K562 (cell line): ENCODE results near the gene SMIM45.

Experiments
- GTF2F1 ChIP-seq: IDR thresholded peaks from 2 replicates; pipeline ENCODE4 v1.6.1; 2011; ENCODE audit warnings: low read depth, low read length, improper control_type of control experiment
- TF ChIP-seq, protein P1 (sequence below): fragments of 450-650 bp; IDR thresholded peaks from 2 replicates; pipeline ENCODE4 v1.6.1; 2016; ENCODE audit warnings: low read depth
- TF ChIP-seq, protein P2 (sequence below): fragments of 450-650 bp; IDR thresholded peaks from 2 replicates; pipeline ENCODE4 v1.6.1; 2016; ENCODE audit warnings: antibody characterized with exemption
- TF ChIP-seq, protein P3 (sequence below): sonication (generic); formaldehyde crosslinking; IDR thresholded peaks from 2 replicates; pipeline ENCODE4 v1.8.1; 2023; ENCODE audit warnings: mild to moderate bottlenecking, missing genetic modification reagents

Gene SMIM45

DNA sequence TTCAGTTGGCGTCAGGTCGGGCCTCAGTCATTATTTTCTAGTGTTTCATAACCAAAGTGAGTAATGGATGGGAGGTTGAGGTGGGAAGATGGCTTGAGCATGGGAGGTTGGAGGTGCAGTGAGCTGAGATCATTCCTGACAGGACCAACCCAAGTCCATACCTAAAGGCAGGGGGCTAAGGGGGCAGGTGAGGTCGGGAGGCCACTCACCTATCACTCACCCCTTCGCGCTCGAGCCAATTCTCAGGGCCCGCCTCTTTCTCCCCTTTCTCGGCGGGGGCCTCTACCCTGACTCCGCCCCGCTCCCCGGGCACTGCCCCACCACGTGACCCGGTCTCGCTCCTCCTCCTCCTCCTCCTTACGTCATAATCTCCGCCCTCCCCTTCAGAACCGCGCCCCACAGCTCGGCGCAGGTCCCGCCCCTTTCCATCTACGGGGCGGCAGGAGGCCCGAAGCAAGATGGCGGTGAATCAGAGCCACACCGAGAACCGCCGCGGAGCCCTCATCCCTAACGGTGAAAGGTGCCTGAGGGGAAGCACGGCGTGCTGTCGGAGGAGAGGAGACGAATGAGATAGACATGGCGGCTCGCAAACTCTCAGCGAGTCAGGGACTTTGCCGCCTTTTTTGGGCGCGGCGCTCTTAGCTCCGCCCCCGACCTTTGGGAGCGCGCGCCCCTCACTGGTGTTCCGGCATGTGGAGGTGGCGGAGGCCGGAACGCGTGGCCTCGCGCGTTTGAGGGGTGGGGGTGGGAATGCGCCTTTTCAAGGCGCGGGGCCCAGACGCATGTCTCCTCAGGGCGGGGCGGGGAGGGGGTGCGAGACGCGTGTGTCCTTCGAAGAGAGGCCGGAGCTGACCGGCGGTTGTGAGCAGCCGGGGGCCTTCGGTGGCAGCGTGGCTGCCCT is 46.7 kb downstream of the SMIM45 start, which contains the start of gene WBP2NL (continued):
- TF ChIP-seq, protein P1, sequence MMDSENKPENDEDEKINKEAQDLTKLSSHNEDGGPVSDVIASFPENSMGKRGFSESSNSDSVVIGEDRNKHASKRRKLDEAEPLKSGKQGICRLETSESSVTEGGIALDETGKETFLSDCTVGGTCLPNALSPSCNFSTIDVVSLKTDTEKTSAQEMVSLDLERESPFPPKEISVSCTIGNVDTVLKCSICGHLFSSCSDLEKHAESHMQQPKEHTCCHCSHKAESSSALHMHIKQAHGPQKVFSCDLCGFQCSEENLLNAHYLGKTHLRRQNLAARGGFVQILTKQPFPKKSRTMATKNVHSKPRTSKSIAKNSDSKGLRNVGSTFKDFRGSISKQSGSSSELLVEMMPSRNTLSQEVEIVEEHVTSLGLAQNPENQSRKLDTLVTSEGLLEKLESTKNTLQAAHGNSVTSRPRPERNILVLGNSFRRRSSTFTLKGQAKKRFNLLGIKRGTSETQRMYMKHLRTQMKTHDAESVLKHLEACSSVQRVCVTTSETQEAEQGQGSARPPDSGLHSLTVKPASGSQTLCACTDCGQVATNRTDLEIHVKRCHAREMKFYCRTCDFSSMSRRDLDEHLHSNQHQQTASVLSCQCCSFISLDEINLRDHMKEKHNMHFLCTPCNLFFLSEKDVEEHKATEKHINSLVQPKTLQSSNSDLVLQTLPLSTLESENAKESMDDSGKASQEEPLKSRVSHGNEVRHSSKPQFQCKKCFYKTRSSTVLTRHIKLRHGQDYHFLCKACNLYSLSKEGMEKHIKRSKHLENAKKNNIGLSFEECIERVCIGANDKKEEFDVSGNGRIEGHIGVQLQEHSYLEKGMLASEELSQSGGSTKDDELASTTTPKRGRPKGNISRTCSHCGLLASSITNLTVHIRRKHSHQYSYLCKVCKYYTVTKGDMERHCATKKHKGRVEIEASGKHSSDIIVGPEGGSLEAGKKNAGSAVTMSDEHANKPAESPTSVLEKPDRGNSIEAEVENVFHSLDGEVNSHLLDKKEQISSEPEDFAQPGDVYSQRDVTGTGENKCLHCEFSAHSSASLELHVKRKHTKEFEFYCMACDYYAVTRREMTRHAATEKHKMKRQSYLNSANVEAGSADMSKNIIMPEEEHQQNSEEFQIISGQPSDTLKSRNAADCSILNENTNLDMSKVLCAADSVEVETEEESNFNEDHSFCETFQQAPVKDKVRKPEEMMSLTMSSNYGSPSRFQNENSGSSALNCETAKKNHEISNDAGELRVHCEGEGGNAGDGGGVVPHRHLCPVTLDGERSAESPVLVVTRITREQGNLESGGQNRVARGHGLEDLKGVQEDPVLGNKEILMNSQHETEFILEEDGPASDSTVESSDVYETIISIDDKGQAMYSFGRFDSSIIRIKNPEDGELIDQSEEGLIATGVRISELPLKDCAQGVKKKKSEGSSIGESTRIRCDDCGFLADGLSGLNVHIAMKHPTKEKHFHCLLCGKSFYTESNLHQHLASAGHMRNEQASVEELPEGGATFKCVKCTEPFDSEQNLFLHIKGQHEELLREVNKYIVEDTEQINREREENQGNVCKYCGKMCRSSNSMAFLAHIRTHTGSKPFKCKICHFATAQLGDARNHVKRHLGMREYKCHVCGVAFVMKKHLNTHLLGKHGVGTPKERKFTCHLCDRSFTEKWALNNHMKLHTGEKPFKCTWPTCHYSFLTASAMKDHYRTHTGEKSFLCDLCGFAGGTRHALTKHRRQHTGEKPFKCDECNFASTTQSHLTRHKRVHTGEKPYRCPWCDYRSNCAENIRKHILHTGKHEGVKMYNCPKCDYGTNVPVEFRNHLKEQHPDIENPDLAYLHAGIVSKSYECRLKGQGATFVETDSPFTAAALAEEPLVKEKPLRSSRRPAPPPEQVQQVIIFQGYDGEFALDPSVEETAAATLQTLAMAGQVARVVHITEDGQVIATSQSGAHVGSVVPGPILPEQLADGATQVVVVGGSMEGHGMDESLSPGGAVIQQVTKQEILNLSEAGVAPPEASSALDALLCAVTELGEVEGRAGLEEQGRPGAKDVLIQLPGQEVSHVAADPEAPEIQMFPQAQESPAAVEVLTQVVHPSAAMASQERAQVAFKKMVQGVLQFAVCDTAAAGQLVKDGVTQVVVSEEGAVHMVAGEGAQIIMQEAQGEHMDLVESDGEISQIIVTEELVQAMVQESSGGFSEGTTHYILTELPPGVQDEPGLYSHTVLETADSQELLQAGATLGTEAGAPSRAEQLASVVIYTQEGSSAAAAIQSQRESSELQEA = peak; percentile 85
- no peak for TF ChIP-seq GTF2F1
- TF ChIP-seq, protein P2, sequence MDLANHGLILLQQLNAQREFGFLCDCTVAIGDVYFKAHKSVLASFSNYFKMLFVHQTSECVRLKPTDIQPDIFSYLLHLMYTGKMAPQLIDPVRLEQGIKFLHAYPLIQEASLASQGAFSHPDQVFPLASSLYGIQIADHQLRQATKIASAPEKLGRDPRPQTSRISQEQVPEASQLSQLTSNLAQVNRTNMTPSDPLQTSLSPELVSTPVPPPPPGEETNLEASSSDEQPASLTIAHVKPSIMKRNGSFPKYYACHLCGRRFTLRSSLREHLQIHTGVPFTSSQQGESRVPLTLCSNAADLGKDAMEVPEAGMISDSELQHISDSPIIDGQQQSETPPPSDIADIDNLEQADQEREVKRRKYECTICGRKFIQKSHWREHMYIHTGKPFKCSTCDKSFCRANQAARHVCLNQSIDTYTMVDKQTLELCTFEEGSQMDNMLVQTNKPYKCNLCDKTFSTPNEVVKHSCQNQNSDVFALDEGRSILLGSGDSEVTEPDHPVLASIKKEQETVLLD = no peak
- TF ChIP-seq, protein P3, sequence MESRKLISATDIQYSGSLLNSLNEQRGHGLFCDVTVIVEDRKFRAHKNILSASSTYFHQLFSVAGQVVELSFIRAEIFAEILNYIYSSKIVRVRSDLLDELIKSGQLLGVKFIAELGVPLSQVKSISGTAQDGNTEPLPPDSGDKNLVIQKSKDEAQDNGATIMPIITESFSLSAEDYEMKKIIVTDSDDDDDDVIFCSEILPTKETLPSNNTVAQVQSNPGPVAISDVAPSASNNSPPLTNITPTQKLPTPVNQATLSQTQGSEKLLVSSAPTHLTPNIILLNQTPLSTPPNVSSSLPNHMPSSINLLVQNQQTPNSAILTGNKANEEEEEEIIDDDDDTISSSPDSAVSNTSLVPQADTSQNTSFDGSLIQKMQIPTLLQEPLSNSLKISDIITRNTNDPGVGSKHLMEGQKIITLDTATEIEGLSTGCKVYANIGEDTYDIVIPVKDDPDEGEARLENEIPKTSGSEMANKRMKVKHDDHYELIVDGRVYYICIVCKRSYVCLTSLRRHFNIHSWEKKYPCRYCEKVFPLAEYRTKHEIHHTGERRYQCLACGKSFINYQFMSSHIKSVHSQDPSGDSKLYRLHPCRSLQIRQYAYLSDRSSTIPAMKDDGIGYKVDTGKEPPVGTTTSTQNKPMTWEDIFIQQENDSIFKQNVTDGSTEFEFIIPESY = 0 out of 2 replicates have a peak, but pooled peaks have one; percentile 59
